ENCODE measurements around the gene PDPR.
"Not testable (repeated sequence)": the region's sequence is repeated elsewhere in the genome, so short reads cannot be mapped to it uniquely, and the experiment has no call there.

Gene PDPR

DNA sequence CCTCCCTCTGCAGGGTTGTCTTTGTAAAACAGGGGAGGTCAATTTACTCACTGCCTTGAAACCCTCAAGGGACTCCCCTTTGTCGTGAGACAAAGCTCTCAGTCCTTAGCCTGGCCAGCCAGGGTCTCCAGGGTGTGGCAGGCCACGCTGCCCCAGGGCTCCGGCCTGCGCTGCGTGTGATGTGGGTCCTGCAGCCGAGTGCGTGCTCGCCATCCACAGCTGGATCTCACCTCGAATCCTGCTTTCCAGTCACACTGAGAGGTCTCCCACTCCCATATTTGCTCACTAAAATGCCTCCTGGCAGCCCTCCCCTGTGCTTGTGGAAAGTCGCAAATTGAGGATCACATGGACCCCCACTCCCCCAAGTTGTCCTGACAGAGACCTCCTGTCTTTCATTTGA, 49.5 kb downstream of the PDPR start:
- no peak for FAIRE-seq

DNA sequence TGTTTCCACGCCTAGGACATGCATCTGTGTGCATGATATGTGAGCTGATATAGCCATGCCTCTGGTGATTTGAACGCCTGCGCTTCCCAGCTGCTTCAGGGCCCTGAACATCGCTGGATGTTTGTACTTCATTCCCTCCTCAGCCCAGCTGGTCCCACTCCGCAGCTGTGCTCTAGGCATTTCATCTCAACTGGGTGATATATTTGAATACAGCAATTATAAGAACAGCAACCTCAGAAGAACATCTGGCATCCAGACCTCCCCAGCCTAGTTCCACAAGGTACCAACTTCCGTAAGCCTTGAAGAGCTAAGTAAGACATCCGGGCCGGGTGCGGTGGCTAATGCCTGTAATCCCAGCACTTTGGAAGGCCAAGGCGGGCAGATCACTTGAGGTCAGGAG, 52.6 kb downstream of the PDPR start:
- FAIRE-seq: not testable (repeated sequence)

DNA sequence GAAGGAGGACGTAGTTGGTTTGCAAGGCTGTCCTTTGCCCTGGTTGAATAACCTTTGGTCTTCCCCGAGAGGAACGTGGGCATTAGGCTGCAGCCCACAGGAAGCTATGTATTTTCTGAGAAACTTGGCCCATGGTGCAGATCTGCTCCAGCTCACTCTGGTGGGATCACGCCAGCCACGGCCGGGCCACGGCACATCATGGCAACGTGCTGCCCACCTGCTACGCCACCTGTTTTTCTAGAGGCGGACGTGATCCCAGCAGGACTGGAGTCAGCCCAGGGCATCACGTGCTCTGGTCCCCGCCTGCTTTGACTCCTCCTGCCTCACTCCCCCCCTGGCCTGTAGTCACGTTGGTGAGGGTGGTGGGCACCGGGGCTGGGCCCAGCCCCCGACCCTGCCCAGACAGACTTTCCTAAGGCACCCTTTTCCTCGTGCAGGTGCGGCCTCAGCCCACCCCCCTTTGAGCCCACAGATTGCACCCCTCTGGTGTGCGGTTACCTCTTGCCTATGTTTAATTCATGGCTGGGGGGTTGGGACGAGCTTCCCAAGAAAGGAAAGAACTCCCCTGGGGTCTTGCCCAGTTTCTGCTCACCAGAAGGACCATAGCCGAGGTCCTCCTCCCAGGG, 59.2 kb downstream of the PDPR start, which contains the start of gene CLEC18C:
Gene CLEC18C (plus strand): TSS at position 576 of the 626 bp plus-strand sequence. CDS start 492 bp downstream, outside the sequence.
- not testable (repeated sequence) for FAIRE-seq

DNA sequence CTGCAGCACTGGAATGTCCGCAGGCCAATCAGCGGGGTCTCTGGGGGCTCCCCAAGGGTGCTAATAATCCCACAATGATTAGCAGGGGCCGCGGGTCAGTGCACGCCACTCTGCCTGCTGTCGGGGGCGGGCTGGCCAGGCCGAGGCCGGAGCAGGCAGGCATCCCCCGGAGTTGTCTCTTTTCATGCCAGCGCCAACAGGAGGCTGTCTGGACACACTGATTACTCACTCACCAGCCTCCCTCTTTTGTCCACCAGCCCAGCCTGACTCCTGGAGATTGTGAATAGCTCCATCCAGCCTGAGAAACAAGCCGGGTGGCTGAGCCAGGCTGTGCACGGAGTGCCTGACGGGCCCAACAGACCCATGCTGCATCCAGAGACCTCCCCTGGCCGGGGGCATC, 59.8 kb downstream of the PDPR start:
- FAIRE-seq: not testable (repeated sequence)

DNA sequence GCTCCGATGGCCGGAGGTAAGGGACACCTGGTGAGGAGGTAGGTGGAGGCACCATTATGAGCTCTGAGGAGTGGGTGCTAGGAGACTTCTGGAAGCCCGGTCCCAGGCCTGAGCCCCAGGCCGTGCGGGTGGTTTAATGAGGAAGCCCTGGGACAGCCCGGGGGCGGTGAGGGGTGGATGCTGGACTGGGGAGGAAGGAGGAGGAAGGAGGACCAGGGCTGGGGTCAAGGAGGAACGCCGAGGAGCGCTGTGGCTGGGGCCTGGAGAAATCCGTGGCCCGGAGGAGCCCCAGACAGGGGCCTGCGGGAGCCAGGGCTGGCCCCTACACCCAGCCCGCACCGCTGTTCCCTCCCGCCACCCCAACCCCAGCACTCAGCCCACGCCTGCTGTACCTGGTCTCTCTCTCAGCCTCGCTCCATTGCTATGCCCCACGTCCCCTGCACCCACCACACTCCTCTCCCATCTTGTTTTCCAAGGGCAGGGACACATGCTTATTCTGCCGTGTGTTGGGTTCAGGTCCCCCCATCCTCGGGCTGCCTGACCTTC, 60.3 kb downstream of the PDPR start:
- not testable (repeated sequence) for FAIRE-seq

- not testable (repeated sequence) for FAIRE-seq
Observed at GRCh38 chr16:70187858-70188607, 73.9 kb downstream of the PDPR start.

GRCh38 chr16:70188608-70188915, 74.4 kb downstream of the PDPR start:
- FAIRE-seq: not testable (repeated sequence)

DNA sequence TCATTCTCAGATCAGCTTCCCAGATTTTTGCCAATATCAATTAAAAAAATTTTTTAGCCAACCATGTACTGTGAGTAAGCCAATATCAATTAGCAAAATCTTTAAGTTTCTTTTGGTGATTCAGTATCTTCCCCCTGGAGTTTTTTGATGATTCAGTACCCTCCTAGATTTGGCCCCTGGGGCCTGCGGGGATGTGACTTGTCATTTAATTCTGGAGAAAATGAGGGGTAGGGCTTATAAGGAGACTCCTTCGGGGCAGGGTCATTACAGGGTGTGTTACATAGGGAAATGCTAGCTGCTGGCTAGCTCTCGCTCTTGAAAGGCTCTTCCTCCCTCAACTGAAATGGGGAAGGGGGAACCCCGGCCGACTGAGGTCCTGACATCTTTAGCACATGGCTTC, 76.4 kb downstream of the PDPR start:
- FAIRE-seq: not testable (repeated sequence)

DNA sequence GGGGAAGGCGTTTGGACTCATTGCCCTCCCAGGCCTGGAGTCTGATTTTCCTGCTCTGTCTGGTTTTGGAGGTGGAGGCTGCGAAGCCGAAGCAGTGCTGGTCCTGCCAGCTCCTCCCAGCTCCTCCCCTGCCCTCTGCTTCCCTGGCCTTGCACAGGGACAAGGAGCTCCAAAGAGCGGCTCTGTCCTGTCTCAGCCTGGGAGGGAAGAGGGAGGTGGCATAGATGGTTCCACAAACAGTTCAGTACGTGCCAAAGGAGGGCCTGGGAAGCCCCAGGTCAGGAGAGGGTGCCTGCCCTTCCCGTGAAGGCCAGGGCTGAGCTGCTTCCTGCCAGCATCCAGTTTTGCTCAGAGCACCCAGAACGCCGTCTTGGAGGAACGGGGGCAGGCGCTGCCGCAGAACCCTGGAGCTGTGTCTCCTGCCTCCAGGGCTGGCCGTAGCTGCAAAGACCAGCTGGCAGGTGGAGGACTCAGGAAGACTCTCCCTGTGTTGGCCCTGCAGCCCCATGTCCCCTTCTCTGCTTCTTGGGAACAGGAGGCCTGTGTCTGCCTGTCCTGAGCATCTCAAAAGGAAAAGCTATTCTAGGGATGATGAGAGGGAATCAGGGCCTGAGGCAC, 82.7 kb downstream of the PDPR start:
- FAIRE-seq: not testable (repeated sequence)

- FAIRE-seq: not testable (repeated sequence)
Observed at GRCh38 chr16:70197611-70198010, 83.5 kb downstream of the PDPR start.

DNA sequence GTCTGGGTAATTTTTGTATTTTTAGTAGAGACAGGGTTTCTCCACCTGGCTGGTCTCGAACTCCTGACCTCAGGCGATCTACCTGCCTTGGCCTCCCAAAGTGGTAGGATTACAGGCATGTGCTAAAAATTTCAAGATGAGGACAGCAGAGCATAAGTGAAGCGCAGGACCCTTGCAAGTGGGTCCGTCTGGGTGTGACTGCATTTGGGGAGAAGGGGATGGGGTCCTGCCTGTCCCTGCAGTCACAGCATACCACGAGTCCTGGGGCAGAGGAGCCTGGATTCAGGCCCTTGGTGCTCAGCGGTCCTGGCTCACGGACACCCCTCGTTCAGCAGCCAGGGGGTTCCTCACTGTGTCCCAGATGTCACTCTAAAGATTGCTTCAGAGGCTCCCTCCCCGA, 84.1 kb downstream of the PDPR start:
- FAIRE-seq: not testable (repeated sequence)

- FAIRE-seq: not testable (repeated sequence)
Observed at GRCh38 chr16:70198666-70199065, 84.5 kb downstream of the PDPR start.

DNA sequence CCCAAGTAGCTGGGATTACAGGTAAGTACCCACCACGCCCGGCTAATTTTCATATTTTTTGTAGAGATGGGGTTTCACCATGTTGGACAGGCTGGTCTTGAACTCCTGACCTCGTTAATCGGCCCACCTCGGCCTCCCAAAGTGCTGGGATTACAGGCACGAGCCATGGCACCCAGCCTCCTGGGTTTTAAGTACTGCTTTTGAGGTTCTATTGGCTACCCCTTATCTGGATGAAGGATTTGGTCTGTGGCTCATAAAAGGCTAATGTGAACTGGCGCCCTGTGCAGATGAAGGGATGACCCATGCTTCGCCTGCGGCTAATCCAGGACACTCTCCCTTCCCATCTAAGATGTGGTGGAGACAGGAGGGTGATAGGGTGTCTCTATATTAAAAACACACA, 85.0 kb downstream of the PDPR start:
- FAIRE-seq: not testable (repeated sequence)

DNA sequence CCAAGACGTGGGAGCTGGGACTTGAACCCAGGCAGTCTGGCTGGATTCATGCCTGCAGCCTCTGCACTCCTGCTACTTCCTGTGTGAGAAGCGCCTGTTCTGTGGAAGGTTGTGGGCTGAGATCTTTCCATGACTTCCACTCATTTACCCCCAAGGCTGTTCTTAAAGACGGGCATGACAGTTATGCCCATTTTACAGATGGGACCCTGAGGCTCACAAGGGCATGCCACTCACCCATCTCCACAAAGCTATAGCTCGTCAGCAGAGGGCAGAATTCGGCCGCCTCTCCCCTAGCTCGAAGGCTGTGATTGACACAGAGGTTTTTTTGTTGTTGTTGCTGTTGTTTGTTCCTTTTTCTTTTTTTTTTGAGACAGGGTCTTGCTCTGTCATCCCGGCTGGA, 85.9 kb downstream of the PDPR start:
- FAIRE-seq: not testable (repeated sequence)

- FAIRE-seq: not testable (repeated sequence)
Observed at GRCh38 chr16:70203508-70203907, 89.4 kb downstream of the PDPR start.

DNA sequence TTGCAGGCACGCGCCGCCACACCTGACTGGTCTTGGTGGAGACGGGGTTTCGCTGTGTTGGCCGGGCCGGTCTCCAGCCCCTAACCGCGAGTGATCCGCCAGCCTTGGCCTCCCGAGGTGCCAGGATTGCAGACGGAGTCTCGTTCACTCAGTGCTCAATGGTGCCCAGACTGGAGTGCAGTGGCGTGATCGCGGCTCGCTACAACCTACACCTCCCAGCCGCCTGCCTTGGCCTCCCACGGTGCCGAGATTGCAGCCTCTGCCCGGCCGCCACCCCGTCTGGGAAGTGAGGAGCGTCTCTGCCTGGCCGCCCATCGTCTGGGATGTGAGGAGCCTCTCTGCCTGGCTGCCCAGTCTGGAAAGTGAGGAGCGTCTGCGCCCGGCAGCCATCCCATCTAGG, 89.9 kb downstream of the PDPR start:
- not testable (repeated sequence) for FAIRE-seq

DNA sequence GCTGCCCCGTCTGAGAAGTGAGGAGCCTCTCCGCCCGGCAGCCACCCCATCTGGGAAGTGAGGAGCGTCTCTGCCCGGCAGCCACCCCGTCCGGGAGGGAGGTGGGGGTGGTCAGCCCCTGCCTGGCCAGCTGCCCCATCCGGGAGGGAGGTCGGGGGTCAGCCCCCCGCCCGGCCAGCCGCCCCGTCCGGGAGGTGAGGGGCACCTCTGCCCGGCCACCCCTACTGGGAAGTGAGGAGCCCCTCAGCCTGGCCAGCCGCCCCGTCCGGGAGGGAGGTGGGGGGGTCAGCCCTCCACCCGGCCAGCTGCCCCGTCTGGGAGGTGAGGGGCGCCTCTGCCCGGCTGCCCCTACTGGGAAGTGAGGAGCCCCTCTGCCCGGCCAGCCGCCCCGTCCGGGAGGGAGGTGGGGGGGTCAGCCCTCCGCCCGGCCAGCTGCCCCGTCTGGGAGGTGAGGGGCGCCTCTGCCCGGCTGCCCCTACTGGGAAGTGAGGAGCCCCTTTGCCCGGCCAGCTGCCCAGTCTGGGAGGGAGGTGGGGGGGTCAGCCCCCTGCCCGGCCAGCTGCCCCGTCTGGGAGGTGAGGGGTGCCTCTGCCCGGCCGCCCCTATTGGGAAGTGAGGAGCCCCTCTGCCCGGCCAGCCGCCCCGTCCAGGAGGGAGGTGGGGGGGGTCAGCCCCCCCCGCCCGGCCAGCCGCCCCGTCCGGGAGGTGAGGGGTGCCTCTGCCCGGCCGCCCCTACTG, 90.7 kb downstream of the PDPR start:
- FAIRE-seq: not testable (repeated sequence)

- FAIRE-seq: not testable (repeated sequence)
Observed at GRCh38 chr16:70206382-70206781, 92.2 kb downstream of the PDPR start.

All from G401.6 (cell line).